ENCODE data around the gene RAC3. TPM values are rescaled to one million over a fixed set of nuclear protein-coding genes. Genes with fewer than 3 reads are reported as not detected.

RAC3 gene
- total RNA-seq, 1 experiment from 2014 or later, result 84.8 TPM

DNA sequence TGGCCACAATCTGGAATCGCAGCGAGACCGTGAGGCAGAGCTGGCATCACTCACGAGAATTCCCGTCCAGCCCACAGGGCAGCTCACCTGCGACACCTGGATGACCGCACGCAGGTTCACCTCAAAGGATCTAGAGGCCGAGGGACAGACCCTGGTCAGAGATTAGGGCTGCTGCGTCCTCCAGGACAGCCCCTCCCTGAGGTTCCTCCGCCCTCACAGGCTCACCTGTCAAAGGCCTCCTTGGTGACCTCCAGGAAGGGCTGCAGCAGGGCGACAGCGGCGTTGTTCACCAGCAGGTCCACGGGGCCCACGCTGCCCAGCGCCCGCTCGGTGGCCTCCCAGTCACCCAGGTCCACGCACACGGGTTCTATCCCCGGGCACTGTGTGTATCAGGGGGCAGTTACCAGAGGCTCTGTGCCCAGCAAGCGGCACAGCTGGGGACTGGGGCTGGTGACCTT lies 5.2 kb downstream of the RAC3 start:
- no peaks in the 10 kb centered on the region for H3K9me3 ChIP-seq (ENCODE audit: control insufficient read depth, low read depth, low read length)
- no peak overlapping the region for H3K9ac ChIP-seq (ENCODE audit: extremely low read depth, insufficient read length, low read length)
- Mint-ChIP-seq H3K36me3 (ENCODE audit: insufficient read depth in 1 of 3, low read depth in 3 of 3) (peaks cover 8 to 16% (median 12%) of the 10 kb centered on the region in 3 experiments; a peak in 6 of 7 replicates), H3K27me3 (ENCODE audit: low read depth) (peaks cover 14% of the 10 kb centered on the region), H3K4me1 (peaks cover 15 to 31% of the 10 kb centered on the region in 2 experiments), H3K27ac (no peak overlapping the region), H3K4me3 (peak overlapping the region; percentile 74 to 79), H3K9me3 (no peaks in the 10 kb centered on the region; a peak in 1 of 5 replicates)
- no peaks in the 10 kb centered on the region for H3K79me1 ChIP-seq (ENCODE audit: insufficient read depth, low read depth, low read length, poor library complexity, severe bottlenecking)
- H3K4ac ChIP-seq (ENCODE audit: low read depth, low read length), result no peak overlapping the region
- H3K4me2 ChIP-seq (ENCODE audit: insufficient read depth, insufficient read length, low read length), result peak overlapping the region; percentile 37
- H3K18ac ChIP-seq (ENCODE audit: insufficient read length, low read depth, low read length), result no peak overlapping the region
- WGBS (ENCODE audit: extremely low coverage, insufficient read length, low lambda C conversion rate), result no CpG with 5 or more reads among the region's 23 CpGs
- no peak overlapping the region for H2BK20ac ChIP-seq (ENCODE audit: low read depth, low read length, poor library complexity, severe bottlenecking)
- no peak overlapping the region for H3T11ph ChIP-seq (ENCODE audit: low read length)
- H3K14ac ChIP-seq (ENCODE audit: insufficient read depth, low read length), result no peak overlapping the region
- TF ChIP-seq, protein P1, sequence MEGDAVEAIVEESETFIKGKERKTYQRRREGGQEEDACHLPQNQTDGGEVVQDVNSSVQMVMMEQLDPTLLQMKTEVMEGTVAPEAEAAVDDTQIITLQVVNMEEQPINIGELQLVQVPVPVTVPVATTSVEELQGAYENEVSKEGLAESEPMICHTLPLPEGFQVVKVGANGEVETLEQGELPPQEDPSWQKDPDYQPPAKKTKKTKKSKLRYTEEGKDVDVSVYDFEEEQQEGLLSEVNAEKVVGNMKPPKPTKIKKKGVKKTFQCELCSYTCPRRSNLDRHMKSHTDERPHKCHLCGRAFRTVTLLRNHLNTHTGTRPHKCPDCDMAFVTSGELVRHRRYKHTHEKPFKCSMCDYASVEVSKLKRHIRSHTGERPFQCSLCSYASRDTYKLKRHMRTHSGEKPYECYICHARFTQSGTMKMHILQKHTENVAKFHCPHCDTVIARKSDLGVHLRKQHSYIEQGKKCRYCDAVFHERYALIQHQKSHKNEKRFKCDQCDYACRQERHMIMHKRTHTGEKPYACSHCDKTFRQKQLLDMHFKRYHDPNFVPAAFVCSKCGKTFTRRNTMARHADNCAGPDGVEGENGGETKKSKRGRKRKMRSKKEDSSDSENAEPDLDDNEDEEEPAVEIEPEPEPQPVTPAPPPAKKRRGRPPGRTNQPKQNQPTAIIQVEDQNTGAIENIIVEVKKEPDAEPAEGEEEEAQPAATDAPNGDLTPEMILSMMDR (conservative IDR thresholded peaks at IDR 0.05), result no peak
- no peaks in the 10 kb centered on the region; the same call in 1 of the 2 replicates for H3K27me3 ChIP-seq (ENCODE audit: insufficient read depth, low read length)
- H3K27ac ChIP-seq (ENCODE audit: insufficient read length, low read depth, low read length), result no peak overlapping the region
- H2AFZ ChIP-seq (ENCODE audit: low read length), result no peak overlapping the region
- no peak overlapping the region for H2BK12ac ChIP-seq (ENCODE audit: insufficient read length, low read depth, low read length)
- H2BK15ac ChIP-seq (ENCODE audit: low read depth, low read length), result no peak overlapping the region
- H3K4me1 ChIP-seq (ENCODE audit: insufficient read depth, low read length), result no peaks in the 10 kb centered on the region
- no peaks in the 10 kb centered on the region for H3K79me2 ChIP-seq (ENCODE audit: insufficient read depth, low read length)
- no peak overlapping the region for H2BK5ac ChIP-seq (ENCODE audit: insufficient read length, low read length)
- no peak overlapping the region for H2AK5ac ChIP-seq (ENCODE audit: insufficient read length, low read length)
- no peak overlapping the region for H4K91ac ChIP-seq (ENCODE audit: insufficient read length, low read depth, low read length)
- H3K56ac ChIP-seq (ENCODE audit: insufficient read length, low read depth, low read length), result no peak overlapping the region
- no peaks in the 10 kb centered on the region for H4K20me1 ChIP-seq (ENCODE audit: control insufficient read depth, insufficient read depth, insufficient read length)
- no peak overlapping the region for H4K8ac ChIP-seq (replicated peaks; ENCODE audit: insufficient read length, low read depth, low read length)
- no peak overlapping the region for H2BK120ac ChIP-seq (ENCODE audit: low read depth, low read length, poor library complexity, severe bottlenecking)
- no peak overlapping the region for H4K5ac ChIP-seq (ENCODE audit: insufficient read length, low read depth, low read length)
- H3K23me2 ChIP-seq (ENCODE audit: insufficient read length, low read depth, low read length, poor library complexity, severe bottlenecking), result peaks cover 8% of the 10 kb centered on the region
- H3K23ac ChIP-seq (ENCODE audit: insufficient read length, low read depth, low read length), result no peak overlapping the region
- no peak for DNase-seq

Measured in H9 (cell line).